Measurements from ENCODE around the gene CDK10. TPM values are rescaled to one million over a fixed set of nuclear protein-coding genes. Genes with fewer than 3 reads are reported as not detected.
A peak's percentile ranks its signal among the peaks of the same experiment; 100 is the strongest.

CDK10 gene
- total and polyA plus RNA-seq, 9 of the 15 experiments (the other 6 are each of a cell fraction or from before 2014, with no cell fraction given): 2.0 to 85.1 (median 40.1) TPM

DNA sequence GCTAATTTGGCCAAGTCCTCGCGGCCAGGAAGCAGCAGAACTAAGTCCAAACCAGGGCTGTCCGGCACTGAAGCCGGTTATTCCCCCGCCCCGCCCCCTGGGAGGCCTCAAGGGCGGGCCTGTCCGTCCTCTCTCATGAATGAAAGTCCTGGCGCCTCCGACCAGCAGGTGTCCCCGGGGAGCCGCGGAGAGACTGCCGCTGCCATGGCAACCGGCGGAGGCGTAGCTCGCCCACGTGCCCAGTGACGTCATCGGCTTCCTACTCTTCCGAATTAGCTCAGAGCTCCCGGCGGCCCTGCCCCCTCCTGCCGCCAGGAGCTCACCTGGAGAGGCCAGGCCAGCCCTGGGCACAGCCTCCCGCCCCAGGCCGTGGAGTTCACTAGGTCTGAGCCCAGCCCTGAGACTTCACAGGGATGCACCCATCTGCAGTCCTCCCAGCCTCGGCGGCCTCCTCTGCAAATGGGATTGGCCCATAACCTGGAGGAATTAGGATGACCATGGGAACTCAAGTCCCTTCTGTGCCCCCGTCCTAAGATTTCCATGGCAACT, 13.7 kb downstream of the CDK10 start (continued):
- TF ChIP-seq, protein P1, sequence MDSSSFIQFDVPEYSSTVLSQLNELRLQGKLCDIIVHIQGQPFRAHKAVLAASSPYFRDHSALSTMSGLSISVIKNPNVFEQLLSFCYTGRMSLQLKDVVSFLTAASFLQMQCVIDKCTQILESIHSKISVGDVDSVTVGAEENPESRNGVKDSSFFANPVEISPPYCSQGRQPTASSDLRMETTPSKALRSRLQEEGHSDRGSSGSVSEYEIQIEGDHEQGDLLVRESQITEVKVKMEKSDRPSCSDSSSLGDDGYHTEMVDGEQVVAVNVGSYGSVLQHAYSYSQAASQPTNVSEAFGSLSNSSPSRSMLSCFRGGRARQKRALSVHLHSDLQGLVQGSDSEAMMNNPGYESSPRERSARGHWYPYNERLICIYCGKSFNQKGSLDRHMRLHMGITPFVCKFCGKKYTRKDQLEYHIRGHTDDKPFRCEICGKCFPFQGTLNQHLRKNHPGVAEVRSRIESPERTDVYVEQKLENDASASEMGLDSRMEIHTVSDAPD (CRISPR knock-in tag; IDR thresholded peaks at IDR 0.05): no peak
- TF ChIP-seq, protein P2, sequence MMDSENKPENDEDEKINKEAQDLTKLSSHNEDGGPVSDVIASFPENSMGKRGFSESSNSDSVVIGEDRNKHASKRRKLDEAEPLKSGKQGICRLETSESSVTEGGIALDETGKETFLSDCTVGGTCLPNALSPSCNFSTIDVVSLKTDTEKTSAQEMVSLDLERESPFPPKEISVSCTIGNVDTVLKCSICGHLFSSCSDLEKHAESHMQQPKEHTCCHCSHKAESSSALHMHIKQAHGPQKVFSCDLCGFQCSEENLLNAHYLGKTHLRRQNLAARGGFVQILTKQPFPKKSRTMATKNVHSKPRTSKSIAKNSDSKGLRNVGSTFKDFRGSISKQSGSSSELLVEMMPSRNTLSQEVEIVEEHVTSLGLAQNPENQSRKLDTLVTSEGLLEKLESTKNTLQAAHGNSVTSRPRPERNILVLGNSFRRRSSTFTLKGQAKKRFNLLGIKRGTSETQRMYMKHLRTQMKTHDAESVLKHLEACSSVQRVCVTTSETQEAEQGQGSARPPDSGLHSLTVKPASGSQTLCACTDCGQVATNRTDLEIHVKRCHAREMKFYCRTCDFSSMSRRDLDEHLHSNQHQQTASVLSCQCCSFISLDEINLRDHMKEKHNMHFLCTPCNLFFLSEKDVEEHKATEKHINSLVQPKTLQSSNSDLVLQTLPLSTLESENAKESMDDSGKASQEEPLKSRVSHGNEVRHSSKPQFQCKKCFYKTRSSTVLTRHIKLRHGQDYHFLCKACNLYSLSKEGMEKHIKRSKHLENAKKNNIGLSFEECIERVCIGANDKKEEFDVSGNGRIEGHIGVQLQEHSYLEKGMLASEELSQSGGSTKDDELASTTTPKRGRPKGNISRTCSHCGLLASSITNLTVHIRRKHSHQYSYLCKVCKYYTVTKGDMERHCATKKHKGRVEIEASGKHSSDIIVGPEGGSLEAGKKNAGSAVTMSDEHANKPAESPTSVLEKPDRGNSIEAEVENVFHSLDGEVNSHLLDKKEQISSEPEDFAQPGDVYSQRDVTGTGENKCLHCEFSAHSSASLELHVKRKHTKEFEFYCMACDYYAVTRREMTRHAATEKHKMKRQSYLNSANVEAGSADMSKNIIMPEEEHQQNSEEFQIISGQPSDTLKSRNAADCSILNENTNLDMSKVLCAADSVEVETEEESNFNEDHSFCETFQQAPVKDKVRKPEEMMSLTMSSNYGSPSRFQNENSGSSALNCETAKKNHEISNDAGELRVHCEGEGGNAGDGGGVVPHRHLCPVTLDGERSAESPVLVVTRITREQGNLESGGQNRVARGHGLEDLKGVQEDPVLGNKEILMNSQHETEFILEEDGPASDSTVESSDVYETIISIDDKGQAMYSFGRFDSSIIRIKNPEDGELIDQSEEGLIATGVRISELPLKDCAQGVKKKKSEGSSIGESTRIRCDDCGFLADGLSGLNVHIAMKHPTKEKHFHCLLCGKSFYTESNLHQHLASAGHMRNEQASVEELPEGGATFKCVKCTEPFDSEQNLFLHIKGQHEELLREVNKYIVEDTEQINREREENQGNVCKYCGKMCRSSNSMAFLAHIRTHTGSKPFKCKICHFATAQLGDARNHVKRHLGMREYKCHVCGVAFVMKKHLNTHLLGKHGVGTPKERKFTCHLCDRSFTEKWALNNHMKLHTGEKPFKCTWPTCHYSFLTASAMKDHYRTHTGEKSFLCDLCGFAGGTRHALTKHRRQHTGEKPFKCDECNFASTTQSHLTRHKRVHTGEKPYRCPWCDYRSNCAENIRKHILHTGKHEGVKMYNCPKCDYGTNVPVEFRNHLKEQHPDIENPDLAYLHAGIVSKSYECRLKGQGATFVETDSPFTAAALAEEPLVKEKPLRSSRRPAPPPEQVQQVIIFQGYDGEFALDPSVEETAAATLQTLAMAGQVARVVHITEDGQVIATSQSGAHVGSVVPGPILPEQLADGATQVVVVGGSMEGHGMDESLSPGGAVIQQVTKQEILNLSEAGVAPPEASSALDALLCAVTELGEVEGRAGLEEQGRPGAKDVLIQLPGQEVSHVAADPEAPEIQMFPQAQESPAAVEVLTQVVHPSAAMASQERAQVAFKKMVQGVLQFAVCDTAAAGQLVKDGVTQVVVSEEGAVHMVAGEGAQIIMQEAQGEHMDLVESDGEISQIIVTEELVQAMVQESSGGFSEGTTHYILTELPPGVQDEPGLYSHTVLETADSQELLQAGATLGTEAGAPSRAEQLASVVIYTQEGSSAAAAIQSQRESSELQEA (IDR thresholded peaks at IDR 0.05; ENCODE audit: low read depth): no peak
- no peak for TF ChIP-seq POLR2G (IDR thresholded peaks at IDR 0.05; ENCODE audit: low read depth, low read length)
- no peak for TF ChIP-seq ZNF695 (CRISPR knock-in tag; IDR thresholded peaks at IDR 0.05)
- no peak for TF ChIP-seq NR4A1 (CRISPR knock-in tag; IDR thresholded peaks at IDR 0.05)
- no peak for TF ChIP-seq NR4A1 (tag; IDR thresholded peaks at IDR 0.05)
- TF ChIP-seq GATAD2A (IDR thresholded peaks at IDR 0.05): no peak
- TF ChIP-seq GABPA (tag; conservative IDR thresholded peaks at IDR 0.05; ENCODE audit: low read depth): no peak
- TF ChIP-seq XRCC4 (IDR thresholded peaks at IDR 0.05; ENCODE audit: extremely low read depth, insufficient read depth, insufficient read length): no peak
- TF ChIP-seq ATF7 (IDR thresholded peaks at IDR 0.05): peak; percentile 100
- no peak; the same call in 1 of the 2 replicates for TF ChIP-seq CBFA2T3 (IDR thresholded peaks at IDR 0.05)
- TF ChIP-seq POLR3A (IDR thresholded peaks at IDR 0.05; ENCODE audit: borderline replicate concordance, extremely low read depth, insufficient read depth, insufficient read length): no peak
- TF ChIP-seq, protein P3, sequence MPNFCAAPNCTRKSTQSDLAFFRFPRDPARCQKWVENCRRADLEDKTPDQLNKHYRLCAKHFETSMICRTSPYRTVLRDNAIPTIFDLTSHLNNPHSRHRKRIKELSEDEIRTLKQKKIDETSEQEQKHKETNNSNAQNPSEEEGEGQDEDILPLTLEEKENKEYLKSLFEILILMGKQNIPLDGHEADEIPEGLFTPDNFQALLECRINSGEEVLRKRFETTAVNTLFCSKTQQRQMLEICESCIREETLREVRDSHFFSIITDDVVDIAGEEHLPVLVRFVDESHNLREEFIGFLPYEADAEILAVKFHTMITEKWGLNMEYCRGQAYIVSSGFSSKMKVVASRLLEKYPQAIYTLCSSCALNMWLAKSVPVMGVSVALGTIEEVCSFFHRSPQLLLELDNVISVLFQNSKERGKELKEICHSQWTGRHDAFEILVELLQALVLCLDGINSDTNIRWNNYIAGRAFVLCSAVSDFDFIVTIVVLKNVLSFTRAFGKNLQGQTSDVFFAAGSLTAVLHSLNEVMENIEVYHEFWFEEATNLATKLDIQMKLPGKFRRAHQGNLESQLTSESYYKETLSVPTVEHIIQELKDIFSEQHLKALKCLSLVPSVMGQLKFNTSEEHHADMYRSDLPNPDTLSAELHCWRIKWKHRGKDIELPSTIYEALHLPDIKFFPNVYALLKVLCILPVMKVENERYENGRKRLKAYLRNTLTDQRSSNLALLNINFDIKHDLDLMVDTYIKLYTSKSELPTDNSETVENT (CRISPR knock-in tag; IDR thresholded peaks at IDR 0.05): 0 out of 2 replicates have a peak, but pooled peaks have one; percentile 34
- no peak for TF ChIP-seq PHTF2 (CRISPR knock-in tag; IDR thresholded peaks at IDR 0.05)
- TF ChIP-seq JUNB (CRISPR knock-in tag; conservative IDR thresholded peaks at IDR 0.05): peak; percentile 98
- TF ChIP-seq, protein P4, sequence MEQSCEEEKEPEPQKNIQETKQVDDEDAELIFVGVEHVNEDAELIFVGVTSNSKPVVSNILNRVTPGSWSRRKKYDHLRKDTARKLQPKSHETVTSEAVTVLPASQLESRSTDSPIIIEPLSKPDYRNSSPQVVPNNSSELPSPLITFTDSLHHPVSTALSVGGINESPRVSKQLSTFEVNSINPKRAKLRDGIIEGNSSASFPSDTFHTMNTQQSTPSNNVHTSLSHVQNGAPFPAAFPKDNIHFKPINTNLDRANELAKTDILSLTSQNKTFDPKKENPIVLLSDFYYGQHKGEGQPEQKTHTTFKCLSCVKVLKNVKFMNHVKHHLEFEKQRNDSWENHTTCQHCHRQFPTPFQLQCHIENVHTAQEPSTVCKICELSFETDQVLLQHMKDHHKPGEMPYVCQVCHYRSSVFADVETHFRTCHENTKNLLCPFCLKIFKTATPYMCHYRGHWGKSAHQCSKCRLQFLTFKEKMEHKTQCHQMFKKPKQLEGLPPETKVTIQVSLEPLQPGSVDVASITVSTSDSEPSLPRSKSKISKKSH (CRISPR knock-in tag; IDR thresholded peaks at IDR 0.05): no peak
